HEK293 (cell line): ENCODE data around the gene IL23A.

Source experiments
- CTCF ChIA-PET: fragments of 350-600 bp; formaldehyde crosslinking; extraction: SDS; loops from one replicate; lab custom pipeline; 2021; ENCODE audit warnings: antibody characterized with exemption; lab: Yijun Ruan, JAX
- POLR2A ChIA-PET: fragments of 300-600 bp; formaldehyde crosslinking; extraction: SDS; loops from one replicate; lab custom pipeline; 2020; ENCODE audit warnings: antibody characterized with exemption, inconsistent platforms; lab: Yijun Ruan, JAX
- H3K27ac ChIP-seq: fragments of 200-500 bp; sonication (Bioruptor generic); 2 replicates; pipeline ENCODE4 v1.5.1; 2014; ENCODE audit warnings: low read depth, low read length, control low read depth, inconsistent platforms; ENCODE audit errors: extremely low read depth
- H3K36me3 ChIP-seq, 2 experiments: fragments of 200-500 bp in 1 of 2; sonication (Bioruptor generic) in 1 of 2; 1 replicate in 1 of 2; 2 replicates in 1 of 2; pipeline ENCODE4 v1.5.1; 2014 to 2017; ENCODE audit warnings: inconsistent platforms in 2 of 2, low read length in 2 of 2; ENCODE audit not compliant: control insufficient read depth in 2 of 2, insufficient read depth in 1 of 2
- H3K4me1 ChIP-seq: fragments of 200-500 bp; sonication (Bioruptor generic); 2 replicates; pipeline ENCODE4 v1.5.1; 2014; ENCODE audit warnings: mild to moderate bottlenecking, low read length, inconsistent platforms; ENCODE audit not compliant: control insufficient read depth, insufficient read depth
- H3K4me3 ChIP-seq: 2 replicates; pipeline ENCODE4 v1.5.1; 2011; ENCODE audit warnings: low read depth, mild to moderate bottlenecking, control low read depth, low read length, moderate library complexity
- H3K9me3 ChIP-seq: fragments of 200-500 bp; sonication (Bioruptor generic); 2 replicates; pipeline ENCODE4 v1.5.1; 2014; ENCODE audit warnings: low read depth, low read length, inconsistent platforms; ENCODE audit not compliant: control insufficient read depth, insufficient read depth
- GLIS1 ChIP-seq: fragments of 450-650 bp; formaldehyde crosslinking; IDR thresholded peaks from 2 replicates; pipeline ENCODE4 v1.5.1; 2016; ENCODE audit warnings: missing biosample characterization, missing genetic modification characterization
- KLF1 ChIP-seq: fragments of 450-650 bp; formaldehyde crosslinking; IDR thresholded peaks from 2 replicates; pipeline ENCODE4 v1.5.1; 2016; ENCODE audit warnings: missing biosample characterization, missing genetic modification characterization
- KLF16 ChIP-seq: fragments of 450-650 bp; formaldehyde crosslinking; IDR thresholded peaks from 2 replicates; pipeline ENCODE4 v1.5.1; 2017; ENCODE audit warnings: missing biosample characterization, missing genetic modification characterization
- KLF7 ChIP-seq: fragments of 450-650 bp; formaldehyde crosslinking; IDR thresholded peaks from 2 replicates; pipeline ENCODE4 v1.5.1; 2016; ENCODE audit warnings: missing biosample characterization, missing genetic modification characterization, borderline replicate concordance
- KLF8 ChIP-seq: fragments of 450-650 bp; formaldehyde crosslinking; IDR thresholded peaks from 2 replicates; pipeline ENCODE4 v1.5.1; 2016; ENCODE audit warnings: missing biosample characterization, missing genetic modification characterization
- OSR2 ChIP-seq: fragments of 450-650 bp; formaldehyde crosslinking; IDR thresholded peaks from 2 replicates; pipeline ENCODE4 v1.5.1; 2016; ENCODE audit warnings: missing biosample characterization, missing genetic modification characterization
- PRDM1 ChIP-seq: fragments of 450-650 bp; formaldehyde crosslinking; IDR thresholded peaks from 2 replicates; pipeline ENCODE4; 2016; ENCODE audit warnings: missing biosample characterization, missing genetic modification characterization
- ZBTB20 ChIP-seq: fragments of 450-650 bp; formaldehyde crosslinking; IDR thresholded peaks from 2 replicates; pipeline ENCODE4 v1.5.1; 2016; ENCODE audit warnings: missing biosample characterization, missing genetic modification characterization
- ZFHX2 ChIP-seq: fragments of 450-650 bp; formaldehyde crosslinking; conservative IDR thresholded peaks from 2 replicates; pipeline ENCODE4 v1.5.1; 2016; ENCODE audit warnings: missing biosample characterization, missing genetic modification characterization
- ZFP37 ChIP-seq: fragments of 450-650 bp; formaldehyde crosslinking; IDR thresholded peaks from 2 replicates; pipeline ENCODE4 v1.5.1; 2016; ENCODE audit warnings: missing biosample characterization, missing genetic modification characterization
- ZFP69B ChIP-seq: fragments of 450-650 bp; formaldehyde crosslinking; IDR thresholded peaks from 2 replicates; pipeline ENCODE4 v1.5.1; 2016; ENCODE audit warnings: missing biosample characterization, missing genetic modification characterization
- ZNF114 ChIP-seq: fragments of 450-650 bp; formaldehyde crosslinking; IDR thresholded peaks from 2 replicates; pipeline ENCODE4 v1.5.0; 2017; ENCODE audit warnings: missing biosample characterization, missing genetic modification characterization
- ZNF146 ChIP-seq: fragments of 450-650 bp; formaldehyde crosslinking; IDR thresholded peaks from 2 replicates; pipeline ENCODE4 v1.5.1; 2016; ENCODE audit warnings: missing biosample characterization, missing genetic modification characterization
- ZNF157 ChIP-seq: fragments of 450-650 bp; formaldehyde crosslinking; IDR thresholded peaks from 2 replicates; pipeline ENCODE4 v1.5.1; 2016; ENCODE audit warnings: missing biosample characterization, missing genetic modification characterization
- ZNF16 ChIP-seq: fragments of 450-650 bp; formaldehyde crosslinking; IDR thresholded peaks from 2 replicates; pipeline ENCODE4 v1.5.1; 2016; ENCODE audit warnings: low read depth, missing biosample characterization, missing genetic modification characterization
- ZNF302 ChIP-seq: fragments of 450-650 bp; formaldehyde crosslinking; IDR thresholded peaks from 2 replicates; pipeline ENCODE4 v1.5.1; 2016; ENCODE audit warnings: missing biosample characterization, missing genetic modification characterization, low read depth
- ZNF324 ChIP-seq: fragments of 450-650 bp; formaldehyde crosslinking; IDR thresholded peaks from 2 replicates; pipeline ENCODE4 v1.5.1; 2016; ENCODE audit warnings: missing biosample characterization, missing genetic modification characterization
- ZNF335 ChIP-seq: fragments of 450-650 bp; formaldehyde crosslinking; conservative IDR thresholded peaks from 2 replicates; pipeline ENCODE4 v1.5.1; 2016; ENCODE audit warnings: missing biosample characterization, missing genetic modification characterization
- ZNF341 ChIP-seq: fragments of 450-650 bp; formaldehyde crosslinking; IDR thresholded peaks from 2 replicates; pipeline ENCODE4; 2016; ENCODE audit warnings: low read depth, missing biosample characterization, missing genetic modification characterization
- ZNF433 ChIP-seq: fragments of 450-650 bp; formaldehyde crosslinking; IDR thresholded peaks from 2 replicates; pipeline ENCODE4 v1.5.1; 2016; ENCODE audit warnings: missing biosample characterization, missing genetic modification characterization, low read depth
- ZNF548 ChIP-seq: fragments of 450-650 bp; formaldehyde crosslinking; IDR thresholded peaks from 2 replicates; pipeline ENCODE4 v1.5.1; 2016; ENCODE audit warnings: missing biosample characterization, missing genetic modification characterization
- ZNF626 ChIP-seq: fragments of 450-650 bp; sonication (Bioruptor Pico); formaldehyde crosslinking; IDR thresholded peaks from 2 replicates; pipeline ENCODE4 v1.5.1; 2018; ENCODE audit warnings: missing biosample characterization, missing genetic modification characterization, inconsistent platforms
- ZNF664 ChIP-seq: fragments of 450-650 bp; formaldehyde crosslinking; IDR thresholded peaks from 2 replicates; pipeline ENCODE4 v1.5.1; 2016; ENCODE audit warnings: missing biosample characterization, missing genetic modification characterization
- ZNF670 ChIP-seq: fragments of 450-650 bp; formaldehyde crosslinking; IDR thresholded peaks from 2 replicates; pipeline ENCODE4 v1.5.1; 2016; ENCODE audit warnings: missing biosample characterization, missing genetic modification characterization, low read depth
- ZNF677 ChIP-seq: fragments of 450-650 bp; IDR thresholded peaks from 2 replicates; pipeline ENCODE4 v1.5.0; 2018; ENCODE audit warnings: missing biosample characterization, mild to moderate bottlenecking, missing genetic modification characterization, moderate library complexity

IL23A gene

GRCh38 chr12:56348776-56349175, 10.1 kb downstream of the IL23A start:
- ChIA-PET POLR2A (interaction anchor here (2.0 kb wide), 1 partner anchor 11 kb away, joined by 9 read pairs; the partner anchor contains the start of gene STAT2), CTCF (interaction anchor here (0.7 to 1.2 kb wide), 4 partner anchors 10 to 115 kb away, joined by 3 to 5 read pairs (median 3); partner anchors contain the start of genes IL23A and PAN2)
- no peaks in the 10 kb centered on the region for H3K9me3 ChIP-seq
- no peak overlapping the region for H3K27ac ChIP-seq
- peak; percentile 50; the same call in 1 of the 2 replicates for TF ChIP-seq GLIS1
- TF ChIP-seq ZNF677: no peak
- peaks cover 33 to 75% of the 10 kb centered on the region in 2 experiments for H3K36me3 ChIP-seq
- no peak overlapping the region for H3K4me3 ChIP-seq
- H3K4me1 ChIP-seq: no peaks in the 10 kb centered on the region

DNA sequence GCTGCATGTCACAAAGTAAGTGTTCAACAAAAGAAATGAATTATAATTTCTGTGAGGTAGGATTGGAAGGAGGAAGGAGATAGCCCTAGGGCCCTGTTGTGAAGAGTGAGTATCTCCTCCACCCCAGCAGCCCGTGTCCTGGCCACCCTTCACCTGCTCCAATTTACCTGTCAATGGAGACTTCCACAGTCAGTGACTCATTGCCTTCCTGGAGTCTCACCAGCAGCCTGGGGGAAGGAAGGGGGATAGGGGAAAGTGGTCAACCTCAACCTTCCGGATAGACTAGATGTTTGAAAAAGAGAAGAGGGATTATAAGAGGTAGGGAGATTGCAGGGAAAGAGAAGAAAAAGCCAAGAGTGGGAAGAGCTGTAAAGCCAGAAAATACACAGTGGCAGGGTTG, 12.0 kb downstream of the IL23A start:
- H3K9me3 ChIP-seq: no peaks in the 10 kb centered on the region
- ChIA-PET POLR2A (interaction anchor here (0.5 to 2.2 kb wide), 2 partner anchors 9 to 93 kb away, joined by 3 to 16 read pairs; partner anchors contain the start of gene STAT2), CTCF (interaction anchor here (0.6 to 2.0 kb wide), 3 partner anchors 9 to 114 kb away, joined by 3 to 9 read pairs (median 4); partner anchors contain the start of genes IL23A and STAT2)
- peaks cover 34 to 82% of the 10 kb centered on the region in 2 experiments for H3K36me3 ChIP-seq
- H3K4me3 ChIP-seq: no peak overlapping the region
- TF ChIP-seq ZNF664 (tag by site-specific recombination): peak; percentile 48; the same call in 1 of the 2 replicates
- no peak for TF ChIP-seq ZNF16 (tag by site-specific recombination)
- no peak for TF ChIP-seq ZFHX2 (tag by site-specific recombination)
- no peaks in the 10 kb centered on the region for H3K4me1 ChIP-seq
- no peak overlapping the region for H3K27ac ChIP-seq

GRCh38 chr12:56351325-56351724, 12.6 kb downstream of the IL23A start:
- peaks cover 34 to 82% of the 10 kb centered on the region in 2 experiments for H3K36me3 ChIP-seq
- TF ChIP-seq OSR2 (tag by site-specific recombination): no peak
- TF ChIP-seq ZNF146 (tag by site-specific recombination): no peak
- TF ChIP-seq ZNF114 (tag by site-specific recombination): no peak
- no peak for TF ChIP-seq ZNF670
- H3K4me3 ChIP-seq: no peak overlapping the region
- no peak overlapping the region for H3K27ac ChIP-seq
- POLR2A ChIA-PET: interaction anchor here (2.2 kb wide), 1 partner anchor 9 kb away, joined by 16 read pairs; the partner anchor contains the start of gene STAT2
- CTCF ChIA-PET: interaction anchor here (0.6 to 2.0 kb wide), 3 partner anchors 9 to 114 kb away, joined by 3 to 9 read pairs (median 4); partner anchors contain the start of gene STAT2
- H3K9me3 ChIP-seq: no peaks in the 10 kb centered on the region
- no peaks in the 10 kb centered on the region for H3K4me1 ChIP-seq

- peak overlapping the region; percentile 84 for H3K4me3 ChIP-seq
- CTCF ChIA-PET: interaction anchor here (0.5 to 2.0 kb wide), 6 partner anchors 8 to 105 kb away, joined by 3 to 15 read pairs (median 6); partner anchors contain the start of gene CNPY2
- H3K27ac ChIP-seq: no peak overlapping the region; the same call in 1 of the 2 replicates
- H3K4me1 ChIP-seq: no peaks in the 10 kb centered on the region; the same call in 1 of the 2 replicates
- peaks cover 7 to 24% of the 10 kb centered on the region in 2 experiments; a peak in 2 of 3 replicates for H3K36me3 ChIP-seq
- H3K9me3 ChIP-seq: no peaks in the 10 kb centered on the region
- POLR2A ChIA-PET: interaction anchor here (0.6 to 2.8 kb wide), 23 partner anchors 10 to 276 kb away, joined by 3 to 46 read pairs (median 6); partner anchors contain the start of genes CNPY2, PAN2, RBMS2 and RNF41
- no peak for TF ChIP-seq ZNF324 (tag by site-specific recombination)
- no peak for TF ChIP-seq ZNF626
- TF ChIP-seq ZFP37 (tag by site-specific recombination): 0 out of 2 replicates have a peak, but pooled peaks have one; percentile 44
- TF ChIP-seq KLF8 (tag by site-specific recombination): no peak
- TF ChIP-seq PRDM1 (tag by site-specific recombination): no peak
- TF ChIP-seq ZBTB20 (tag by site-specific recombination): peak; percentile 38; the same call in 1 of the 2 replicates
- TF ChIP-seq KLF1: no peak
- no peak for TF ChIP-seq ZFP69B (tag by site-specific recombination)
- TF ChIP-seq ZNF433 (tag by site-specific recombination): no peak
- TF ChIP-seq ZNF335 (tag by site-specific recombination): peak; percentile 51; the same call in 1 of the 2 replicates
- no peak for TF ChIP-seq ZNF16 (tag by site-specific recombination)
- TF ChIP-seq ZNF302 (tag by site-specific recombination): no peak
- TF ChIP-seq ZNF548 (tag by site-specific recombination): no peak
- TF ChIP-seq KLF16 (tag by site-specific recombination): no peak
- no peak for TF ChIP-seq ZNF157 (tag by site-specific recombination)
- TF ChIP-seq KLF7 (tag by site-specific recombination): no peak
- TF ChIP-seq ZNF341 (tag by site-specific recombination): peak; percentile 37; the same call in 1 of the 2 replicates
These were observed 20.3 kb downstream of the IL23A start for GRCh38 chr12:56358836-56359532.
